Fibroblast of the conjunctiva (primary cell): ENCODE results near the gene MAGOH.

Experiments used
- DNase-seq: peaks from one replicate; pipeline ENCODE4 v3.0.0-alpha.2; 2010; ENCODE audit warnings: low read depth

MAGOH gene

DNA sequence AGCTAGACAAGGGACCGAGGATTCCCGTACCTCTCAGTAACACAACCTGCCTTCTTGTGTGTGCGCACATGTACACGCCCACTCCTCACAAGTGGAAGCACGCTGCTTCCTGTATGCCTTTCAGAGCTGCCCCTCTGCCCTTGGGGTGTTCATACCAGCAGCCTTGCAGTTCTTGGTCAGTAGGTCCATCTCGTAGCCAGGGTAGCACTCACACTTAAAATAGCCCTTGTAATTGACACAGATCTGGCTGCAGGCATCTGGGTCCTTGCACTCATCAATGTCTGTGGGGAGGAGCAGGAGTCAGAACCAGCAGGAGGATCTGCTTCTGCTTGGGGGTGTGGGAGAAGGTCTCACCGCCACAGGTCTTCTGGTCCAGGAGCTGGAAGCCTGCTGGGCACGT is 32.6 kb upstream of the MAGOH start:
- DNase-seq, result no peak

- no peak for DNase-seq
Measured at GRCh38 chr1:53270107-53270506, 31.8 kb upstream of the MAGOH start.

DNA sequence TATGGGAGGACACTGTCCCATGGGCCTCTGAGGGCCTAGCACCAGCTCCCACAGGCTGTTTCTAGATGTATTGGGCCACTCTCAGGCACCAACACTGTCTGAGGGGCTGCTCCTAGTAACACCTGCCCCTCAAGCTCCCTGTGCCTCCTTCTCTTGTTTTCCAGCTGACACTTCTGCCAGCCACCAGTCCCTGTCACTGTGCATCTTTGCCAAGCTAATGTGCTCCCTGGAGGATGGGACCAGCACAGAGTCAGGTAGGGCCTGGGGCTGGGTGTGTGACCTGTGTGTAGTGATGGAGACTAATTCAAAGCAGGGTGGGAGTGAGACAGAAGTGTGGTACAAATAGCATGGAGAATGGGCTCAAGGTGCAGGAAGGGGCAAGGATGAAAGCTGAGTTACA is 29.4 kb upstream of the MAGOH start:
- no peak for DNase-seq

- DNase-seq, result no peak
Measured at GRCh38 chr1:53266038-53266437, 27.7 kb upstream of the MAGOH start.

DNA sequence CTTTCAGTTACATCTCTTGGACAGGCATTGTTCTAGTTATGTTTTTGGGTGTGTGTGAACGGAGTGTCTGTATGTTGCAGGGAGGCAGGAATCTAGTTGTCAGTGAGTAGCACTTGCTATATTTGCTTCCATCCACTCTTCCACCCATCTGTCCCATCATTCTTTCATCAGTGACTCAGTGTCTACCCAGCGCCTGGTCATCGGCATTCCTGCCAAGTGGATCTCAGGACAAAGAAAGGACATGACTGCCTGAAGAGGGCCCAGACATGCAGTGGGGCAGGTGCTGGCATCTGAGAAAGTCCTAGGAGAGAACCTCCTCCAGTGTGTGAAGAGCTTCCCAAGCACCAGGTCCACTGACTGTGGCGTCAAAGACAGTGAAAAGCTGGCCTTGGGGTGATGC is 27.3 kb upstream of the MAGOH start:
- no peak for DNase-seq

- no peak for DNase-seq
Measured at GRCh38 chr1:53264048-53264447, 25.7 kb upstream of the MAGOH start.

- no peak for DNase-seq
Measured at GRCh38 chr1:53262000-53262399, 23.7 kb upstream of the MAGOH start.

DNA sequence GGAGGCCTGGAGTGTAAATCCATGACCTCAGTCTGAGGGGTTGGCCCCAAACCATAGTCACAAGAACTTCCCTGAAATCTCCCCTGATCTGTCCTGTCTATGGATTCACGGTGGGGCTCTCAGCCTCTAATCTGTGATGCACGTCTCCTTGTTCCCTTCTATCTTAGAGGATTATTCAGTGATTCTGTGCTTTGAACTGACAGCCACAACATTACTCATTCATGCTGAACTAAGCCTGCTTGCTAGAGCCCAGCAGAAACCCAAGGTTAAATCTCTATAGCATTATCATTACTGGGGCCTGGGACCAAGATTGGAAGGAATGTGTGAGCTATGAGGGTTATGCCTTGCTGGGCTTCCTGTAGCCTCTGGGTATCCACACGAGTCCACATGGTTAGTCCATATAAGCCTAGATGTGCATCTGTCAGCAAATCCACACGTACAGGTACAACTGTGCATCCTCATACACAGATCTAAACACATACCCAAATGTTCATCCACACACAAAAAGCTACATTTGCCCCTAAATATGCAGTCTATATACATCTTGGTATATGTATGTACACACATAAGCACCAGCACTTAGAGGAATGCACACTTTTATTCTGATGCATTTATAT is 22.4 kb upstream of the MAGOH start:
- DNase-seq, result no peak

DNA sequence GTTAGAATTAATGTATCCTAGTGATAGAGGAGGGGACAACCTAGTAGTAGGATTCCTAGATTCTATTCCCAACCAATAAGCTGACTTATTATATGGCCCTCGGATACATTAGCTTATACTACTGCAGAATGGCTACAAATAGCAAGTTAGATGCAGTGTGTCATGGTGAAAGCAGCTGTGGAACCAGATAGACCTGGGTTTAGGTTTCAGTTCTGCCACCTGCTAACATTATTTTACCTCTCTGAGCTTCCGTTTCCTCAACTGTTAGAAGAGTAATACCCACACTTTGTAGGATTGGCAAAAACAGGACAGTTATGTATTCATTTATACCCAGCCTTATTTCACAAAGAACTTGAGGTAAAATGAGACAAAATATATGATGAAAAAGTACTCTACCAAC is 21.6 kb upstream of the MAGOH start:
- no peak for DNase-seq

- no peak for DNase-seq
Measured at GRCh38 chr1:53258216-53258615, 19.9 kb upstream of the MAGOH start.

- DNase-seq, result no peak
Measured at GRCh38 chr1:53257454-53258081, 19.2 kb upstream of the MAGOH start.

GRCh38 chr1:53256511-53257453 is 18.5 kb upstream of the MAGOH start:
- no peak for DNase-seq

DNA sequence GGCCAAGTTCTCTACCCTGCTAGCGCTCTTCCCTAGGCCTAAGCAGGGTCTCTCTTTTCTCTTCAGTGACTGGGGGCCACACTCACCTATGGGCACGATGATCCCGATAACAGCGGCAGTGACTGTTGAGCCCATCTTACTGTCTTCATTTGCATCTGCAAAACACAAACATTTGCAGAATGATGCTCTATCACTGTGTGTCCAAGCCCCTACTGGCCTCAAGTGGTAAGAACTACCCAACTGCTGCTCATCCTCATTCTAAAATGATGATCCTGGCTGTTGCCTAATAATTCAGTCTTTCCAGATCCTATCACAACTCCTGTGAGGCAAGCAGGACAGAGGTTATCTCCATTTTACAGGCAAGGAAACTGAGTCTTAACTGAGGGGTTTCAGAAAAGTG is 16.7 kb upstream of the MAGOH start:
- DNase-seq, result no peak

- DNase-seq, result no peak
Measured at GRCh38 chr1:53254011-53254640, 15.8 kb upstream of the MAGOH start.

DNA sequence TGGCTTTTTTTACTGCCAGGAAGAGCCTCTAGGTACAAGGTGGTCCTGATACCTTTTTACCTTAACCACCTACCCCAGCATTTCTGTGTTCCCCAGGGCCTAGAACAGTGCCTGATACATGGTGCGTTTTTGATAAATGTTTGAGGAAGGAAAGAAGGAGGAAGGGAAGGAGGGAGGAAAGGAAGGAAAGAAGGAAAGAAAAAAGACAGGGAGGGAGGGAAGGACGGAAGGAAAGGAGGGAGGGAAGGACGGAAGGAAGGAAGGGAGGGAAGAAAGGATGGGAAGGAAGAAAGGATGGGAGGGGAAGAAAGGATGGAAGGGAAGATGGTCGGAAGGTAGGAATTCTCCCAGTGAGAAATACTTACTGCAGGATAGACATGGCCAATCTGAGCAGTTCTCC is 12.0 kb upstream of the MAGOH start:
- DNase-seq, result no peak

DNA sequence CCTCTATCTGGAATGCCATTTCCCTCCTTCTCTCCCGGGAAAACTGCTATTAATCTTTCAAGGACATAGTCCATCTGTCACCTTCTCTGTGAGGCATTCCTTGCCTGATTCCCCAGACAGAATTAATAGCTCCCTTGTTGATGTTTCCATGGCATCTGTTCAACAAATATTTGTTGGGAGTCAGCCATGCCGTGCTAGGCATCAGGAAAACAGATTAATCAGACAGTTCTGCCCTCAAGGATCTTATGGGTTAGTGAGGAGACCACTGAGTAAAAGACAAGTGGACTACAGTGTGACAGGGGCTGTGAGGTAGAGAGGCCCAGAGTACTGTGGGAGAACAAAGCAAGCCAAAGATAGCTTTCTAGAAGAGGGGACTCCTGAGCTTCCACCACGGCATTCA is 11.4 kb upstream of the MAGOH start:
- no peak for DNase-seq

- no peak for DNase-seq
Measured at GRCh38 chr1:53246261-53247134, 8.2 kb upstream of the MAGOH start.

DNA sequence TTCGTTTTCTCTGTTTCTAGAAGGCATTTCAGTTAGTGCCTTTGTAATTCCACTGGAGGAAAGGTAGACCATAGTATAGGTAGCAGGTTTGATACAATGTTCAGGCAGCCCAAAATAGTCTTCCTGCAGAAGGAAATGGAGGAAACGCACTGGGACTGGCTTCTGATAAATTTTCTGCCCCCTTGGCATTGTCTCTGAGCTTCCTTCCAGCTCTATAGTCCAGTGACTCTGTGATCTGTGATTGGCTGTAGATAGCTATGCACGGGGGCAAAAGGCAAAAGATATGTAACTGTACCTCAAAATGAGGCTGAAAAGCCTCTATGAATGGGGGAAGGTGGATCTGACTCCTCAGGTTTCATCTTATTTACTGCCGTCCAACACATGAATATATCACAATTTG is 5.8 kb upstream of the MAGOH start:
- no peak for DNase-seq

DNA sequence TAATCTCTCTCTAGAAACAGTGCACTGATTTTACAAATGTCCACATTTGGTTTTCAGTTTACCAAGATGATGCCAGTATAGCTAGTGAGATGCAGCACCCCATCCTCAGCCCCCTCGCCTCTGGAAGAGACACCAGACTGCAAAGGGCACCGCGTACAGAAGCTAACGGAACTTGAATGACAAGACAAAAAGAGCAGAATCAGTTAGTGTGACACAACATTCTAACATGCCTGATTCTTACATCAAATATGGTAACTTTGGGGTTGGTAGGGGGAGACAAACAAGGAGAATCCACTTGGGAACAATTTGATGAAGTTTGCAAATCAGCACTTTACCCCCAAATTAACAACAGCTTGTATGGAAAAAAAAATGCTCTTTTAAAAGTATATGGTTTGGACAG is 4.1 kb upstream of the MAGOH start:
- no peak for DNase-seq

DNA sequence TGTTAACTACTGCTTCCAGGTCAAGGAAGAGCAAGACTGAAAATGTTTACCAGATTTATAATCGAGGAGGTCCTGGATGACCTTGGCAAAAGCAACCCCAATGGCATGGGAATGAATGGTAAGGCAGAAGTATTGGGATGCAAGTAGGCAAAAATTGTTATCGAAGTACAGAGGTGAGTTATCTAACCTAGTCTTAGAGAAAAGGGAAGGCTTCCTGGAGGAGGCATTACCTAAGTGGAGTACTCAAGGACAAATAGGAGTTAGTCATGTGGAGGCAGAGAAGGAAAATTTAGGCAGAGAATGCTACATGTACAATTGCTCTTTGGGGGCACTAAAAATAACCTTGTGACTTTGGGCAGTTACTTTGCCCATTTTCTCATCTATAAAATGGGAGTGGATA is 3.5 kb upstream of the MAGOH start:
- DNase-seq, result no peak

- no peak for DNase-seq
Measured at GRCh38 chr1:53237638-53238037, 680 bp downstream of the MAGOH start.

GRCh38 chr1:53220962-53221286 is 17.4 kb downstream of the MAGOH start:
- no peak for DNase-seq
